Endothelial cell of umbilical vein (primary cell): ENCODE measurements around the gene NELL2. TPM values are rescaled to one million over a fixed set of nuclear protein-coding genes. Genes with fewer than 3 reads are reported as not detected.

Experiments used
- BruUV-seq: library from RNA; stranded (reverse); fragments of 400-500 nt; replicated peaks from 2 replicates; lab custom pipeline; 2021; lab: Mats Ljungman, UMichigan
- CTCF ChIA-PET: fragments of 300-600, 350-600 bp; sonication (Branson Sonifier 250); formaldehyde crosslinking; loops from one replicate; lab custom pipeline; 2021; ENCODE audit warnings: antibody characterized with exemption, inconsistent platforms; lab: Charles Lee
- POLR2A ChIA-PET: fragments of 300-600, 350-600 bp; sonication (Branson Sonifier 250); formaldehyde crosslinking; loops from one replicate; lab custom pipeline; 2021; ENCODE audit warnings: antibody characterized with exemption, inconsistent platforms; lab: Charles Lee
- DNase-seq: peaks from one replicate; pipeline ENCODE4 v3.0.0-alpha.2; 2011; ENCODE audit warnings: low read depth, low spot score
- FAIRE-seq: peaks from 2 replicates; lab custom pipeline; 2011; peaks lifted over from hg19 to GRCh38; lab: Jason Lieb, UNC
- H2AFZ ChIP-seq: 2 replicates; pipeline ENCODE4 v1.6.0; 2012; ENCODE audit warnings: low read depth, low read length, control low read depth, inconsistent platforms
- H3K27ac ChIP-seq: 2 replicates; pipeline ENCODE4 v1.5.1; 2011; ENCODE audit warnings: low read depth, mild to moderate bottlenecking, control low read depth, low read length, moderate library complexity; ENCODE audit not compliant: insufficient read depth
- H3K27me3 ChIP-seq, 2 experiments: 2 replicates each; pipeline versions ENCODE4 v1.6.0 to v1.6.1; 2011; ENCODE audit warnings: low read length in 2 of 2, mixed read lengths in 1 of 2; ENCODE audit not compliant: control insufficient read depth in 2 of 2, insufficient read depth in 2 of 2
- H3K36me3 ChIP-seq, 2 experiments: 2 replicates in 1 of 2; 3 replicates in 1 of 2; pipeline ENCODE4 v1.5.1; 2011; ENCODE audit warnings: low read length in 2 of 2, mild to moderate bottlenecking in 1 of 2, moderate library complexity in 1 of 2; ENCODE audit not compliant: control insufficient read depth in 2 of 2, insufficient read depth in 2 of 2; ENCODE audit errors: extremely low read depth in 1 of 2
- H3K4me1 ChIP-seq: 3 replicates; pipeline ENCODE4 v1.5.1; 2011; ENCODE audit warnings: mild to moderate bottlenecking, low read length; ENCODE audit not compliant: control insufficient read depth, insufficient read depth; ENCODE audit errors: extremely low read depth
- H3K4me2 ChIP-seq: 2 replicates; pipeline ENCODE4 v1.6.1; 2011; ENCODE audit warnings: low read length, control low read depth, mixed read lengths; ENCODE audit not compliant: insufficient read depth
- H3K4me3 ChIP-seq, 3 experiments: fragments of 200-600 bp in 1 of 3; sonication (generic), shearing (Covaris generic) in 1 of 3; replicated peaks in 1 of 3; 2 replicates each; pipeline ENCODE4 v1.5.1; 2011 to 2016; ENCODE audit warnings: control low read depth in 3 of 3, low read length in 3 of 3, mild to moderate bottlenecking in 2 of 3, inconsistent platforms in 1 of 3, low read depth in 1 of 3, moderate library complexity in 1 of 3; ENCODE audit not compliant: insufficient read depth in 1 of 3
- H3K79me2 ChIP-seq: 2 replicates; pipeline ENCODE4 v1.6.0; 2012; ENCODE audit warnings: low read length, inconsistent platforms; ENCODE audit not compliant: control insufficient read depth, insufficient read depth
- H3K9ac ChIP-seq: replicated peaks from 2 replicates; pipeline ENCODE3; 2011; ENCODE audit warnings: low read length, control low read depth; ENCODE audit not compliant: insufficient read depth; ENCODE audit errors: extremely low read depth
- H3K9me1 ChIP-seq: replicated peaks from 3 replicates; pipeline ENCODE4 v1.6.0; 2011; ENCODE audit warnings: mild to moderate bottlenecking, low read length; ENCODE audit not compliant: control insufficient read depth, insufficient read depth; ENCODE audit errors: extremely low read depth
- H3K9me3 ChIP-seq: replicated peaks from 2 replicates; pipeline ENCODE4 v1.5.1; 2012; ENCODE audit warnings: low read length, inconsistent platforms; ENCODE audit not compliant: control insufficient read depth, insufficient read depth
- H4K20me1 ChIP-seq: replicated peaks from 2 replicates; pipeline ENCODE3; 2011; ENCODE audit warnings: mild to moderate bottlenecking, low read length; ENCODE audit not compliant: control insufficient read depth, insufficient read depth; ENCODE audit errors: extremely low read depth
- CTCF ChIP-seq, 2 donors: IDR thresholded peaks; 1 replicate in 1 of 2; 2 replicates in 1 of 2; pipeline ENCODE4 v1.5.1; 2011; ENCODE audit warnings: low read length in 2 of 2, mild to moderate bottlenecking in 2 of 2, moderate library complexity in 2 of 2, control low read depth in 1 of 2, inconsistent platforms in 1 of 2, low read depth in 1 of 2; ENCODE audit not compliant: insufficient read depth in 1 of 2; ENCODE audit errors: extremely low read depth in 1 of 2
- EZH2 ChIP-seq: IDR thresholded peaks from 2 replicates; pipeline ENCODE4 v1.6.1; 2012; ENCODE audit warnings: borderline replicate concordance, low read depth, mild to moderate bottlenecking, moderate library complexity, low read length, inconsistent platforms; ENCODE audit not compliant: severe bottlenecking
- FOS ChIP-seq: IDR thresholded peaks from 2 replicates; pipeline ENCODE4 v1.6.1; 2011; ENCODE audit warnings: mild to moderate bottlenecking, low read length, moderate library complexity, borderline replicate concordance; ENCODE audit not compliant: insufficient read depth
- GATA2 ChIP-seq: IDR thresholded peaks from 2 replicates; pipeline ENCODE4 v1.7.0; 2011; ENCODE audit warnings: low read depth, mild to moderate bottlenecking, moderate library complexity, mixed read lengths, low read length; ENCODE audit not compliant: insufficient read length, insufficient read depth
- JUN ChIP-seq: IDR thresholded peaks from 2 replicates; pipeline ENCODE4 v1.6.1; 2011; ENCODE audit warnings: borderline replicate concordance, low read depth; ENCODE audit not compliant: insufficient read length, insufficient read depth
- MAX ChIP-seq: IDR thresholded peaks from 2 replicates; pipeline ENCODE4 v1.6.1; 2011; ENCODE audit not compliant: insufficient read depth, insufficient read length
- MYC ChIP-seq: IDR thresholded peaks from one replicate; pipeline ENCODE4 v1.6.1; 2011; ENCODE audit warnings: mild to moderate bottlenecking, low read depth, low read length
- POLR2A ChIP-seq: IDR thresholded peaks from 2 replicates; pipeline ENCODE4 v1.6.1; 2012; ENCODE audit warnings: low read depth, mild to moderate bottlenecking, control low read depth, low read length
- POLR2AphosphoS5 ChIP-seq: IDR thresholded peaks from 2 replicates; pipeline ENCODE4 v1.6.1; 2012; ENCODE audit warnings: low read depth, mild to moderate bottlenecking, control low read depth, low read length, moderate library complexity; ENCODE audit not compliant: insufficient read depth
- dilution Hi-C: fragments of 300-500 bp; cut with MboI; formaldehyde crosslinking; loops from one replicate; pipeline ENCODE4 v1.15.0; 2019; ENCODE audit warnings: low sequenced_read_pairs; ENCODE audit not compliant: extremely low pct_ligation_motif_present
- intact Hi-C: fragments of 100-400 bp; cut with micrococcal nuclease; formaldehyde crosslinking; loops from one replicate; pipeline ENCODE4 v1.10.0; 2022
- polyA plus RNA-seq, 4 experiments: library from polyadenylated mRNA; depleted of rRNA in 3 of 4; stranded (reverse) in 3 of 4; unstranded in 1 of 4; fragments of >200 nt; gene quantifications; 2 replicates each; pipeline versions ENCODE4 v1.2.1 to v1.2.3, GENCODE V29; 2011 to 2012; ENCODE audit warnings: missing spikeins in 1 of 4
- total RNA-seq: library from RNA; stranded (reverse); gene quantifications from 2 replicates; pipeline ENCODE4 v1.2.3, GENCODE V29; 2021

The NELL2 gene
- total and polyA plus RNA-seq, 2 donors (not counting 3 experiments of a cell fraction or from before 2014, with no cell fraction given): 0.11 to 0.49 TPM

- H3K36me3 ChIP-seq: no peaks in the 10 kb centered on the region
- no peak overlapping the region for H2AFZ ChIP-seq
- ChIA-PET CTCF (no interaction called here), POLR2A (no interaction called here)
- H3K27ac ChIP-seq: no peak overlapping the region
- DNase-seq (no peak), FAIRE-seq (no peak)
- no peak overlapping the region for H3K4me3 ChIP-seq
- no peaks in the 10 kb centered on the region for H4K20me1 ChIP-seq
- dilution Hi-C loops (no loop called here), intact Hi-C loops (no loop called here)
- H3K9me3 ChIP-seq: no peaks in the 10 kb centered on the region
- H3K79me2 ChIP-seq: no peaks in the 10 kb centered on the region
- no peaks in the 10 kb centered on the region for H3K9me1 ChIP-seq
- TF ChIP-seq POLR2AphosphoS5 (no peak), POLR2A (no peak), CTCF (IDR thresholded peaks at IDR 0.05; ENCODE audit: extremely low read depth in 1 of 2, insufficient read depth in 1 of 2, low read depth in 1 of 2, low read length in 2 of 2) (no peak), MAX (no peak), JUN (no peak), FOS (no peak), EZH2 (no peak), GATA2 (no peak), MYC (no peak)
- BruUV-seq: no TSS peak
- H3K9ac ChIP-seq: no peak overlapping the region
- H3K4me1 ChIP-seq: no peaks in the 10 kb centered on the region
- no peak overlapping the region for H3K4me2 ChIP-seq
- H3K27me3 ChIP-seq: no peaks in the 10 kb centered on the region
Measured at GRCh38 chr12:44749566-44749965, 126.5 kb downstream of the NELL2 start.
